B cell (primary cell): ENCODE data around the gene CASZ1. TPM values are rescaled to one million over a fixed set of nuclear protein-coding genes. Genes with fewer than 3 reads are reported as not detected.

ENCODE experiments used
- ATAC-seq: fragments of 200-7000 bp; cut with Tn5 transposase; one replicate; pipeline ENCODE4 v1.10.0; 2021; ENCODE audit warnings: low read depth, mild to moderate bottlenecking, moderate number of reproducible peaks, moderate library complexity
- CTCF ChIA-PET: fragments of 350-600 bp; sonication (Branson Sonifier 250); formaldehyde crosslinking; loops from one replicate; lab custom pipeline; 2021; ENCODE audit warnings: antibody characterized with exemption, inconsistent platforms; lab: Charles Lee
- POLR2A ChIA-PET: fragments of 350-600 bp; sonication (Branson Sonifier 250); formaldehyde crosslinking; loops from one replicate; lab custom pipeline; 2021; ENCODE audit warnings: antibody characterized with exemption; lab: Charles Lee
- DNase-seq: peaks from one replicate; pipeline ENCODE4 v3.0.0; 2013
- H2AFZ ChIP-seq: 2 replicates; pipeline ENCODE4 v1.6.1; 2012; ENCODE audit warnings: mild to moderate bottlenecking, low read depth, low read length; ENCODE audit not compliant: insufficient read depth, poor library complexity, severe bottlenecking
- H3K27ac ChIP-seq, 2 donors: 1 replicate in 1 of 2; 2 replicates in 1 of 2; pipeline ENCODE4 v1.5.1; 2012 to 2013; ENCODE audit warnings: low read length in 2 of 2, mild to moderate bottlenecking in 2 of 2, moderate library complexity in 1 of 2
- H3K27me3 ChIP-seq, 4 experiments: fragments of 200-600 bp in 1 of 4; sonication (generic) in 1 of 4; replicated peaks in 1 of 4; 1 replicate in 2 of 4; 2 replicates in 2 of 4; pipeline versions ENCODE4 v1.6.1 to v1.7.0; 2013 to 2016; ENCODE audit warnings: low read length in 3 of 4, mild to moderate bottlenecking in 2 of 4, mixed read lengths in 1 of 4, moderate library complexity in 1 of 4; ENCODE audit not compliant: insufficient read depth in 4 of 4, control insufficient read depth in 3 of 4; ENCODE audit errors: control extremely low read depth in 1 of 4
- H3K36me3 ChIP-seq, 2 experiments: replicated peaks in 1 of 2; 1 replicate in 1 of 2; 2 replicates in 1 of 2; pipeline versions ENCODE4 v1.6.1 to v1.7.1; 2013; ENCODE audit warnings: low read length in 1 of 2; ENCODE audit not compliant: insufficient read depth in 2 of 2, control insufficient read depth in 1 of 2; ENCODE audit errors: control extremely low read depth in 1 of 2, extremely low read depth in 1 of 2
- H3K4me1 ChIP-seq, 2 donors: fragments of 200-600 bp in 1 of 2; sonication (generic) in 1 of 2; 1 replicate in 1 of 2; 2 replicates in 1 of 2; pipeline versions ENCODE4 v1.5.1 to v1.6.1; 2013 to 2017; ENCODE audit warnings: low read length in 2 of 2; ENCODE audit not compliant: control insufficient read depth in 2 of 2, insufficient read depth in 2 of 2
- H3K4me2 ChIP-seq: replicated peaks from 2 replicates; pipeline ENCODE3; 2012; ENCODE audit warnings: mild to moderate bottlenecking, low read depth, low read length; ENCODE audit not compliant: poor library complexity, severe bottlenecking
- H3K4me3 ChIP-seq, 5 experiments: fragments of 200-600 bp in 1 of 5; sonication (generic) in 1 of 5; 1 replicate in 3 of 5; 2 replicates in 2 of 5; pipeline versions ENCODE4 v1.5.1 to v1.7.0; 2011 to 2016; ENCODE audit warnings: low read length in 4 of 5, mild to moderate bottlenecking in 4 of 5, low read depth in 2 of 5, control low read depth in 1 of 5, moderate library complexity in 1 of 5; ENCODE audit not compliant: insufficient read depth in 1 of 5; ENCODE audit errors: control extremely low read depth in 1 of 5, extremely low read depth in 1 of 5
- H3K79me2 ChIP-seq: fragments of 200-600 bp; sonication (generic); one replicate; pipeline ENCODE4 v1.6.0; 2016; ENCODE audit warnings: low read length; ENCODE audit not compliant: control insufficient read depth, insufficient read depth
- H3K9ac ChIP-seq: fragments of 200-600 bp; sonication (generic); 2 replicates; pipeline ENCODE4 v1.6.1; 2017; ENCODE audit warnings: mild to moderate bottlenecking, low read length, moderate library complexity
- H3K9me3 ChIP-seq, 3 donors: one replicate each; pipeline versions ENCODE4 v1.6.1 to v1.7.1; 2013; ENCODE audit warnings: low read length in 2 of 3; ENCODE audit not compliant: control insufficient read depth in 2 of 3, insufficient read depth in 1 of 3; ENCODE audit errors: control extremely low read depth in 1 of 3
- H4K20me1 ChIP-seq: 2 replicates; pipeline ENCODE4 v1.6.0; 2012; ENCODE audit warnings: mild to moderate bottlenecking, low read length; ENCODE audit not compliant: insufficient read depth, control insufficient read depth, poor library complexity, severe bottlenecking
- H3K27ac Mint-ChIP-seq: one replicate; pipeline ENCODE4 v1.8.0; 2021; ENCODE audit warnings: mixed read lengths
- H3K27me3 Mint-ChIP-seq: one replicate; pipeline ENCODE4 v1.8.0; 2021; ENCODE audit warnings: mixed read lengths
- H3K4me1 Mint-ChIP-seq: one replicate; pipeline ENCODE4 v1.8.0; 2021; ENCODE audit warnings: mixed read lengths
- H3K4me3 Mint-ChIP-seq: one replicate; pipeline ENCODE4 v1.8.0; 2021; ENCODE audit warnings: mixed read lengths
- H3K9me3 Mint-ChIP-seq: one replicate; pipeline ENCODE4 v1.8.0; 2022; ENCODE audit warnings: mixed read lengths; ENCODE audit not compliant: insufficient read depth
- CTCF ChIP-seq: fragments of 200-600 bp; IDR thresholded peaks from one replicate; pipeline ENCODE4 v1.8.0; 2022; ENCODE audit warnings: antibody characterized with exemption, mild to moderate bottlenecking
- EZH2 ChIP-seq: IDR thresholded peaks from 2 replicates; pipeline ENCODE4 v1.6.1; 2012; ENCODE audit warnings: borderline replicate concordance, low read depth, mild to moderate bottlenecking, moderate library complexity, low read length; ENCODE audit not compliant: insufficient read depth, poor library complexity, severe bottlenecking
- whole genome bisulfite sequencing: methylation state at CpG from one replicate; pipeline ENCODE4 v1.1.5; 2013; ENCODE audit warnings: missing lambda C conversion rate; ENCODE audit not compliant: insufficient coverage; 5-methylcytosine and 5-hydroxymethylcytosine counted together
- intact Hi-C: fragments of 100-400 bp; cut with micrococcal nuclease; formaldehyde crosslinking; loops from one replicate; pipeline ENCODE4 v1.10.0; 2022
- polyA plus RNA-seq: library from polyadenylated mRNA; depleted of rRNA; stranded (reverse); fragments of >200 nt; gene quantifications from 2 replicates; pipeline ENCODE4 v1.2.3, GENCODE V29; 2012
- total RNA-seq, 2 donors: library from RNA; stranded (reverse); fragments of 120-200 nt in 1 of 2; gene quantifications; 1 replicate in 1 of 2; 2 replicates in 1 of 2; pipeline versions ENCODE4 v1.2.3 to v1.2.4, GENCODE V29; 2013 to 2022

The CASZ1 gene
- total and polyA plus RNA-seq, 2 donors (not counting 1 experiment from before 2014, with no cell fraction given) = 9.5 to 27.2 TPM

DNA sequence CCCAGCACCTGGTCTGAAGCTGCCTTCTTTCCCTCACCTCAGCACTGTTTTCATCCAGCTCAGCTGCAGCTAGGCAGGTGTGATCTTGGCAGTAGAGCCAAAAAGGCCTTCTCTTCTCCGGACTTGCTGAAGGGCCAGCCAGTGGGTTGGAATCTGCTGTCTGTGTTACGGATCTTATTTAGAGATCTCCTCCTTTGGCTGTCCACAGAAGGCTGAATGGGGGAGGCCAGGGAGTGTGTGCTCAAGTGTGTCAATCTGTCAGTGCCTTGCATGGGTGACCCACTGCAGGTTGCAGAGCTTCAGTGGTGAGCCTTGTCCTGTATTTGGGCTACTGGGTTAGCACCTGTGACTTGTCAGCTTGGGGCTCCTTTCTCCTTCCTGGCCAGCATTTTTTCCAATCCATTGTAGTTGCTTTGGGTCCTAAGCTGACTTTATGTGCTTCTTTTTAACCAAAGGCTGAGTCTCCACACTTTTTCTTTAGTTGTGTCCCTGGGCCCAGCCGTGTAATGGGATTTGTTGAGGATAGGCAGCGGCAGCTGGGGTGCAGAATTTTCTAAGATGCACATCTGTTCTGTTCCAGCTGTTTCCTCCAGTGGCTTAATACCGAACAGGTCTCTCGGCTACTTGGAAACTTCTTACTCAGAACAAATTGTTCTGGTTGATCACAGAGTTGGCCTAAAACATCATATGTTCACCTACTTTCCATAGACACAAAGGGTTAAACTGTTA, 194.9 kb downstream of the CASZ1 start:
- H3K9me3 Mint-ChIP-seq = no peaks in the 10 kb centered on the region
- H3K4me2 ChIP-seq = no peak overlapping the region
- WGBS = 100% methylated on average over 4 of the region's 6 CpGs
- H3K4me1 Mint-ChIP-seq = no peaks in the 10 kb centered on the region
- TF ChIP-seq EZH2 (no peak), CTCF (no peak)
- no peak overlapping the region for H3K27ac ChIP-seq
- H3K27me3 Mint-ChIP-seq = no peaks in the 10 kb centered on the region
- ChIA-PET CTCF (interaction anchor here (0.5 kb wide), 1 partner anchor 1015 kb away, joined by 3 read pairs; no protein-coding TSS in a partner anchor), POLR2A (no interaction called here)
- DNase-seq = no peak
- H3K27me3 ChIP-seq = no peaks in the 10 kb centered on the region
- no peak overlapping the region for H2AFZ ChIP-seq
- H3K4me1 ChIP-seq = no peaks in the 10 kb centered on the region
- no peaks in the 10 kb centered on the region for H4K20me1 ChIP-seq
- H3K4me3 Mint-ChIP-seq = no peak overlapping the region
- ATAC-seq = no peak
- H3K36me3 ChIP-seq = peaks cover 0 to 13% of the 10 kb centered on the region in 2 experiments
- no peaks in the 10 kb centered on the region for H3K79me2 ChIP-seq
- H3K27ac Mint-ChIP-seq = no peak overlapping the region
- H3K9me3 ChIP-seq = no peaks in the 10 kb centered on the region
- intact Hi-C loops = no loop called here
- no peak overlapping the region for H3K4me3 ChIP-seq
- H3K9ac ChIP-seq = no peak overlapping the region

DNA sequence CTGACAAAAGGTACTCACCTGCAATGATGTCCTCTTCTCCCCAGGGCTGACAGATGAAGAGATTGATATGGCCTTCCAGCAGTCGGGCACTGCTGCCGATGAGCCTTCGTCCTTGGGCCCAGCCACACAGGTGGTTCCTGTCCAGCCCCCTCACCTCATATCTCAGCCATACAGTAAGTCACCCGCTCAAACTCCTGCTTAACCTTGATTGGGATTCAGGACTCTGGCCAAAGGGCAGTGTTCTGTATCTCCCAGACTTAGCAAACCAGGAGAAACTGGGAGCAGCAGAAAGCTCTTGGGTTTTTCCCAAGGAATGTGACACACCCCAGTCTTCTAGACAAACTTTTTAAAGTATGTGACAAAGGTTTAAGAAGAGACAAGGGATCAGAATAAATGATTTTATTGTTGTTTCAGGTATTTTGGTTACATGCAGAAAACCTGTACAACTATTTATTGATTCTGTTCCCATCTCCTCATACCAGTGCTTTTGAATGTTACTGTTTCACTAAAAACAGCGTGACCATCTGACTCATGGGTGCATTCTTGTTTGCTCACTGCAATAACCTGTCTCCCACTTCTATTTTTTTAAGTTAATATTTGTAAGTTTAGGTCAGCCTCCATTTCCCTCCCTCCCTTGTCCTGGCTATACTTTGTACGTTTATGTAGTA, 197.1 kb downstream of the CASZ1 start:
- Histone ChIP-seq H3K9me3 (no peaks in the 10 kb centered on the region), H3K4me1 (no peaks in the 10 kb centered on the region), H2AFZ (no peak overlapping the region), H3K27me3 (no peaks in the 10 kb centered on the region), H3K27ac (no peak overlapping the region), H3K79me2 (no peaks in the 10 kb centered on the region), H3K4me2 (no peak overlapping the region), H3K36me3 (peaks cover 0 to 13% of the 10 kb centered on the region in 2 experiments), H4K20me1 (peaks cover 3% of the 10 kb centered on the region), H3K4me3 (no peak overlapping the region), H3K9ac (no peak overlapping the region)
- no peak for TF ChIP-seq EZH2
- no peak for TF ChIP-seq CTCF
- no peak for ATAC-seq
- no peaks in the 10 kb centered on the region for H3K9me3 Mint-ChIP-seq
- POLR2A ChIA-PET = no interaction called here
- no peak for DNase-seq
- no peak overlapping the region for H3K4me3 Mint-ChIP-seq
- no peaks in the 10 kb centered on the region for H3K27me3 Mint-ChIP-seq
- peaks cover 3% of the 10 kb centered on the region for H3K4me1 Mint-ChIP-seq
- intact Hi-C loops = no loop called here
- WGBS = 91% methylated on average over 4 of the region's 6 CpGs
- CTCF ChIA-PET = no interaction called here
- no peak overlapping the region for H3K27ac Mint-ChIP-seq
